ENCODE data around the gene LYPD3.
"Not testable (repeated sequence)": the region's sequence is repeated elsewhere in the genome, so short reads cannot be mapped to it uniquely, and the experiment has no call there.

GRCh38 chr19:43512399-43512798 is 47.0 kb upstream of the LYPD3 start:
- TF ChIP-seq JUN (IDR thresholded peaks at IDR 0.05; ENCODE audit: borderline replicate concordance, insufficient read depth, insufficient read length, low read depth); POLR2AphosphoS5 (IDR thresholded peaks at IDR 0.05; ENCODE audit: insufficient read depth, low read depth, low read length); POLR2A (IDR thresholded peaks at IDR 0.05; ENCODE audit: low read depth, low read length); EZH2 (IDR thresholded peaks at IDR 0.05; ENCODE audit: borderline replicate concordance, low read depth, low read length, severe bottlenecking); MYC (IDR thresholded peaks at IDR 0.05; ENCODE audit: low read depth, low read length): not testable (repeated sequence)
- TF ChIP-seq, protein P1, sequence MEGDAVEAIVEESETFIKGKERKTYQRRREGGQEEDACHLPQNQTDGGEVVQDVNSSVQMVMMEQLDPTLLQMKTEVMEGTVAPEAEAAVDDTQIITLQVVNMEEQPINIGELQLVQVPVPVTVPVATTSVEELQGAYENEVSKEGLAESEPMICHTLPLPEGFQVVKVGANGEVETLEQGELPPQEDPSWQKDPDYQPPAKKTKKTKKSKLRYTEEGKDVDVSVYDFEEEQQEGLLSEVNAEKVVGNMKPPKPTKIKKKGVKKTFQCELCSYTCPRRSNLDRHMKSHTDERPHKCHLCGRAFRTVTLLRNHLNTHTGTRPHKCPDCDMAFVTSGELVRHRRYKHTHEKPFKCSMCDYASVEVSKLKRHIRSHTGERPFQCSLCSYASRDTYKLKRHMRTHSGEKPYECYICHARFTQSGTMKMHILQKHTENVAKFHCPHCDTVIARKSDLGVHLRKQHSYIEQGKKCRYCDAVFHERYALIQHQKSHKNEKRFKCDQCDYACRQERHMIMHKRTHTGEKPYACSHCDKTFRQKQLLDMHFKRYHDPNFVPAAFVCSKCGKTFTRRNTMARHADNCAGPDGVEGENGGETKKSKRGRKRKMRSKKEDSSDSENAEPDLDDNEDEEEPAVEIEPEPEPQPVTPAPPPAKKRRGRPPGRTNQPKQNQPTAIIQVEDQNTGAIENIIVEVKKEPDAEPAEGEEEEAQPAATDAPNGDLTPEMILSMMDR (IDR thresholded peaks at IDR 0.05; ENCODE audit: extremely low read depth in 1 of 2, insufficient read depth in 1 of 2, low read depth in 1 of 2, low read length in 2 of 2) = not testable (repeated sequence)

Measured in endothelial cell of umbilical vein (primary cell).